ENCODE measurements around the gene SNAP25. TPM values are rescaled to one million over a fixed set of nuclear protein-coding genes. Genes with fewer than 3 reads are reported as not detected.

SNAP25 gene
- total and polyA plus RNA-seq, 7 donors = 0.46 to 19.3 (median 6.8) TPM

DNA sequence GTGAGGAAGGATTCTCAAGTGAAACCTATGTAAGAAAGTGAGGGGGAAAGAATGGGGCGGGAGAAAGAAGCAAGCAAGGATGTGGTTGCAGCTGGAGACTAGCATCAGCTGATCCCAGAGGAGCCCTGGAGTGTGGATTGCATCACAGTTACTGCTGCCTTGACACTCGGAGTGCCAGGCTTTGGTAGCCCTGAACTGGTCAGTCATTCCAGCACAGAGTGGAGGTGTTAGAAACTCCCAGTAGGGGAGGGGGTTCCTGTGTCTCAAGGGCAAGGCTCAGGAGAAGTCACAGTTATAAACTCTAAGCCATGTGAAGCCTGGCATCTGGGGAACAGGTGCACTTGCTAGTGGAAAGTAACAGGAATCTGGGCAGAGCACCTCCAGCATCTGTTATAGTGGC is 23.5 kb downstream of the SNAP25 start:
- H3K36me3 ChIP-seq = no peaks in the 10 kb centered on the region
- TF ChIP-seq, protein P1, sequence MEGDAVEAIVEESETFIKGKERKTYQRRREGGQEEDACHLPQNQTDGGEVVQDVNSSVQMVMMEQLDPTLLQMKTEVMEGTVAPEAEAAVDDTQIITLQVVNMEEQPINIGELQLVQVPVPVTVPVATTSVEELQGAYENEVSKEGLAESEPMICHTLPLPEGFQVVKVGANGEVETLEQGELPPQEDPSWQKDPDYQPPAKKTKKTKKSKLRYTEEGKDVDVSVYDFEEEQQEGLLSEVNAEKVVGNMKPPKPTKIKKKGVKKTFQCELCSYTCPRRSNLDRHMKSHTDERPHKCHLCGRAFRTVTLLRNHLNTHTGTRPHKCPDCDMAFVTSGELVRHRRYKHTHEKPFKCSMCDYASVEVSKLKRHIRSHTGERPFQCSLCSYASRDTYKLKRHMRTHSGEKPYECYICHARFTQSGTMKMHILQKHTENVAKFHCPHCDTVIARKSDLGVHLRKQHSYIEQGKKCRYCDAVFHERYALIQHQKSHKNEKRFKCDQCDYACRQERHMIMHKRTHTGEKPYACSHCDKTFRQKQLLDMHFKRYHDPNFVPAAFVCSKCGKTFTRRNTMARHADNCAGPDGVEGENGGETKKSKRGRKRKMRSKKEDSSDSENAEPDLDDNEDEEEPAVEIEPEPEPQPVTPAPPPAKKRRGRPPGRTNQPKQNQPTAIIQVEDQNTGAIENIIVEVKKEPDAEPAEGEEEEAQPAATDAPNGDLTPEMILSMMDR (IDR thresholded peaks at IDR 0.05) = no peak
- no peak for TF ChIP-seq POLR2A (IDR thresholded peaks at IDR 0.05)
- TF ChIP-seq POLR2AphosphoS5 (IDR thresholded peaks at IDR 0.05) = no peak
- no peak for TF ChIP-seq EP300 (IDR thresholded peaks at IDR 0.05)
- H3K4me1 ChIP-seq = no peaks in the 10 kb centered on the region
- no peaks in the 10 kb centered on the region for H3K9me3 ChIP-seq
- intact Hi-C loops (cut with DNase I) = no loop called here
- 78 to 81% methylated on average over 2 of the region's 2 CpGs for WGBS, 2 donors
- no peak for DNase-seq
- no peak overlapping the region for H3K27ac ChIP-seq
- no peaks in the 10 kb centered on the region for H3K27me3 ChIP-seq
- no peak overlapping the region for H3K4me3 ChIP-seq

DNA sequence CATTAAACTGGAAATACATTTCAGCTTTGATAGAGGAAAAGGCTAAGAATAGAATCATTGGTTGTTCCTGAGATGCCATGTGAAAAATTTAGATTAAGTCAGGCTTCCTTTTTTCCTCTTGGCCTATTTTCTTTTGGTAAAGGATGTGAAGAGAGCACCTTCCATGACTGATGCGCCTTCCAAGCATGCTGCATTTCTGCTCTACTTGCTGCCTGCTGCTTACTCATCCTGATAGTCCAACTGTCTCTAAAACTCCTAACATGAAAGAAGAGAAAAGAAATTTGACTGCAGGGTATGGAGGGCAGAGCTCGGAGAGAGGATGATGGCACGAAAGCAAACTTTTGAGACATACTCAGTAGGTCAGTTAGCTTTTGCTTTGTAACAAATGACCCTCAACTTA is 28.8 kb downstream of the SNAP25 start:
- H3K36me3 ChIP-seq = no peaks in the 10 kb centered on the region
- intact Hi-C loops (cut with DNase I) = no loop called here
- 92 to 95% methylated on average over 3 of the region's 3 CpGs for WGBS, 2 donors

DNA sequence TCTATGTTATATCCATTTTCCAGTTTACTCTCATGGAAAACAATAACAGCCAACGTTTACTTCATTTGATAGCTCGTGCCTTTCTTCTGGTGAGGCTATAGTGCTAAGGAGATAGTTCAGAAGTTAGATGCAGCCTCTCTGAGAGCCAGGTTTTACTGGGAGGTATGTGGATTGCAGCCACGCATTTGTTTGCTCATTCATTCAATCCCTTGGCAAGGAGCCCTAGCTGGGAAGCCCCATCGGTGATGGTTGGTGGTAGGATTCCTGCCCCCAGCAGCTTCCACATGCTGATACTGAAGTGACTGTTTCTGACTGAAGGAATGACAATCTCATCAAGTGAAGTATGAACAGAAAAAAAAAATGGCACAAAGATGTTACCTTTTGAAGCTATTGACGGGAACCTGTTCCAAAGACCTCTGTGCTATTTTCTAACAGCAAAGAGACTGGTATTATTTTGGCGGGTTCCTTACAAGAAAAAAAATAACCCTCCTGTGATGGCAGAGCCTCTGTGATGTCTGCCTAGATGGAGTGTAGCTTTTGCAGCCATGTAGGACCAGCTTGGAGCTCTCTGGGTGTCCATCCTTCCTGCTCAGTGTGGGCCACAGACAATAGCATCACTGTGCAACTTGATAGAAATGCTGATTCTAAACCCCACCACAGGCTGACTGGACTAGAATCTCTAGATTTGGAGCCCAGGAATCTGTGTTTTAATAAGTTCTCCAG is 30.6 kb downstream of the SNAP25 start:
- no peak for DNase-seq
- no peak overlapping the region for H3K27ac ChIP-seq
- WGBS, 2 donors = 40 to 75% methylated on average over 6 of the region's 6 CpGs
- TF ChIP-seq EP300 (IDR thresholded peaks at IDR 0.05) = no peak
- no peak for TF ChIP-seq POLR2AphosphoS5 (IDR thresholded peaks at IDR 0.05)
- TF ChIP-seq, protein P1 (IDR thresholded peaks at IDR 0.05) = no peak
- TF ChIP-seq POLR2A (IDR thresholded peaks at IDR 0.05) = no peak
- no peak overlapping the region for H3K4me3 ChIP-seq
- intact Hi-C loops (cut with DNase I) = no loop called here
- no peaks in the 10 kb centered on the region for H3K9me3 ChIP-seq
- no peaks in the 10 kb centered on the region for H3K36me3 ChIP-seq
- no peaks in the 10 kb centered on the region for H3K27me3 ChIP-seq
- no peaks in the 10 kb centered on the region for H3K4me1 ChIP-seq

More for the DNA sequence above, 28.8 kb downstream of the SNAP25 start:
- H3K4me1 ChIP-seq = no peaks in the 10 kb centered on the region
- no peak for DNase-seq
- H3K27me3 ChIP-seq = no peaks in the 10 kb centered on the region
- H3K4me3 ChIP-seq = no peak overlapping the region
- no peaks in the 10 kb centered on the region for H3K9me3 ChIP-seq
- TF ChIP-seq EP300 (IDR thresholded peaks at IDR 0.05) (no peak), POLR2AphosphoS5 (IDR thresholded peaks at IDR 0.05) (no peak), POLR2A (IDR thresholded peaks at IDR 0.05) (no peak)
- TF ChIP-seq, protein P1 (IDR thresholded peaks at IDR 0.05) = no peak
- H3K27ac ChIP-seq = no peak overlapping the region

DNA sequence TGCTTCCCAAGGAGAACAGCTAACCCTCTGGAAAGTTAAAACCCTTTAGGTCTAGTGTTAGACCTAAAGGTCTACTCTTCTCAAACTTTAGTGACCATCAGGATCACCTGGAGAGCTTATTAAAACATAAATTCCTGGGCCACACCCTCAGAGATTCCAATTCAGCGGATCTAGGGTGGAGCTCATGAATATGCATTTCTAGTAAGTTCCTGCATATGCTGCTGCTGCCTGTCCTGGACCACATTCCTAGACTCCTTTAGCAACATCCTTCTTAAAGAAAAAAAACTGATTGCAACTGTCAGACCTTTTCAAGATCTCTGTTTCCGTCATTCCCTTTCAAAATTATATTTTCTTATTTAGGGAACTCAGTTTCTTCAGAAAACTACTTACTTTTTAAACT is 31.2 kb downstream of the SNAP25 start:
- Histone ChIP-seq H3K27ac (no peak overlapping the region), H3K36me3 (no peaks in the 10 kb centered on the region), H3K4me3 (no peak overlapping the region), H3K27me3 (no peaks in the 10 kb centered on the region), H3K9me3 (no peaks in the 10 kb centered on the region), H3K4me1 (no peaks in the 10 kb centered on the region)
- intact Hi-C loops (cut with DNase I) = no loop called here
- DNase-seq = no peak
- TF ChIP-seq, protein P1 (IDR thresholded peaks at IDR 0.05) = no peak
- TF ChIP-seq EP300 (IDR thresholded peaks at IDR 0.05) = no peak
- TF ChIP-seq POLR2AphosphoS5 (IDR thresholded peaks at IDR 0.05) = no peak
- TF ChIP-seq POLR2A (IDR thresholded peaks at IDR 0.05) = no peak
- WGBS, 2 donors = 62 to 88% methylated on average over 2 of the region's 2 CpGs

DNA sequence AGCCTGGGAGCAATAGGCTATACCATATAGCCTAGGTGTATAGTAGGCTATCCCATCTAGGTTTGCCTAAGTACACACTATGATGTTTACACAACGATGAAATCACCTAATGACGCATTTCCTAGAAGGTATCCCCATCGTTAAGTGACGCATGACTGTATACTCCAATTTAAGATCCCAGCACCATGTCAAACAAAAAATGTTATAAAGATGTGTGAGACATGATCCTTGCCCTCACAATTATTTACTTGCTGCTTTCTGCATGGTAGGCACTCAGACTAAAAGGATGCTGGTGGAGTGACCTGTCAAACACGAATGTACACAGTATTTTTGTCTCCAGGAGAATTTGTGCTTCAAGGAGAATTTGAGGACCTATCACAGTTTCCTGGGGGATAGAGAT is 32.3 kb downstream of the SNAP25 start:
- no peaks in the 10 kb centered on the region for H3K27me3 ChIP-seq
- H3K9me3 ChIP-seq = no peaks in the 10 kb centered on the region
- no peak for DNase-seq
- no peak overlapping the region for H3K27ac ChIP-seq
- 16 to 75% methylated on average over 5 of the region's 5 CpGs for WGBS, 2 donors
- no peaks in the 10 kb centered on the region for H3K36me3 ChIP-seq
- intact Hi-C loops (cut with DNase I) = no loop called here
- TF ChIP-seq EP300 (IDR thresholded peaks at IDR 0.05) = no peak
- TF ChIP-seq POLR2A (IDR thresholded peaks at IDR 0.05) = no peak
- TF ChIP-seq, protein P1 (IDR thresholded peaks at IDR 0.05) = no peak
- no peak for TF ChIP-seq POLR2AphosphoS5 (IDR thresholded peaks at IDR 0.05)
- no peaks in the 10 kb centered on the region for H3K4me1 ChIP-seq
- no peak overlapping the region for H3K4me3 ChIP-seq

Data from sigmoid colon (tissue), 7 donors.